ENCODE data around the gene RFESD. TPM values are rescaled to one million over a fixed set of nuclear protein-coding genes. Genes with fewer than 3 reads are reported as not detected.

Gene RFESD
- total RNA-seq = 3.0 TPM
- long read RNA-seq = 0 reads

- ATAC-seq (peak; percentile 99), DNase-seq (ENCODE audit: missing footprints) (peak; percentile 100)
- intact Hi-C loops (cut with DNase I) = loop anchor here (5.0 to 10.0 kb wide), 4 partner anchors 86 to 958 kb away; partner anchors contain the start of genes ELL2 and RHOBTB3
These were observed at the start of gene RFESD for GRCh38 chr5:95646569-95647431. Gene RFESD, plus strand, starts transcription at chr5:95646777. Its CDS starts 5,495 bp downstream, at chr5:95652272.

- DNase-seq (ENCODE audit: missing footprints) (no peak), ATAC-seq (no peak)
- intact Hi-C loops (cut with DNase I) = no loop called here
These were observed 47.3 kb upstream of the RFESD start for GRCh38 chr5:95599252-95599651.

GRCh38 chr5:95600557-95600956 lies 46.0 kb upstream of the RFESD start:
- no peak for ATAC-seq
- intact Hi-C loops (cut with DNase I) = no loop called here

GRCh38 chr5:95605786-95606185 lies 40.8 kb upstream of the RFESD start:
- intact Hi-C loops (cut with DNase I) = no loop called here
- DNase-seq (ENCODE audit: missing footprints) (no peak), ATAC-seq (no peak)

More at GRCh38 chr5:95600557-95600956, 46.0 kb upstream of the RFESD start:
- DNase-seq (ENCODE audit: missing footprints) = no peak

GRCh38 chr5:95606419-95606818 lies 40.2 kb upstream of the RFESD start:
- ATAC-seq = no peak
- DNase-seq (ENCODE audit: missing footprints) = no peak
- intact Hi-C loops (cut with DNase I) = no loop called here

- DNase-seq (ENCODE audit: missing footprints) (no peak), ATAC-seq (no peak)
- intact Hi-C loops (cut with DNase I) = no loop called here
These were observed 36.9 kb upstream of the RFESD start for GRCh38 chr5:95609711-95610110.

- ATAC-seq = no peak
These were observed 36.0 kb upstream of the RFESD start for GRCh38 chr5:95610546-95610945.

GRCh38 chr5:95611396-95611795 lies 35.2 kb upstream of the RFESD start:
- intact Hi-C loops (cut with DNase I) = no loop called here
- DNase-seq (ENCODE audit: missing footprints) (no peak), ATAC-seq (no peak)

More at GRCh38 chr5:95610546-95610945, 36.0 kb upstream of the RFESD start:
- DNase-seq (ENCODE audit: missing footprints) = no peak
- intact Hi-C loops (cut with DNase I) = no loop called here

GRCh38 chr5:95613514-95613913 lies 33.1 kb upstream of the RFESD start:
- intact Hi-C loops (cut with DNase I) = no loop called here
- ATAC-seq = no peak
- no peak for DNase-seq (ENCODE audit: missing footprints)

GRCh38 chr5:95615164-95615467 lies 31.5 kb upstream of the RFESD start:
- no peak for DNase-seq (ENCODE audit: missing footprints)
- intact Hi-C loops (cut with DNase I) = no loop called here
- no peak for ATAC-seq

- intact Hi-C loops (cut with DNase I) = no loop called here
- ATAC-seq (no peak), DNase-seq (ENCODE audit: missing footprints) (no peak)
These were observed 29.5 kb upstream of the RFESD start for GRCh38 chr5:95617057-95617456.

- ATAC-seq = no peak
- intact Hi-C loops (cut with DNase I) = no loop called here
- DNase-seq (ENCODE audit: missing footprints) = no peak
These were observed 27.5 kb upstream of the RFESD start for GRCh38 chr5:95619096-95619495.

- DNase-seq (ENCODE audit: missing footprints) (no peak), ATAC-seq (no peak)
- intact Hi-C loops (cut with DNase I) = no loop called here
These were observed 27.0 kb upstream of the RFESD start for GRCh38 chr5:95619514-95620029.

- peak; percentile 83 for DNase-seq (ENCODE audit: missing footprints)
- ATAC-seq = peak; percentile 74
- intact Hi-C loops (cut with DNase I) = no loop called here
These were observed 26.3 kb upstream of the RFESD start, which contains the start of gene GPR150 for GRCh38 chr5:95620030-95620869. Gene GPR150, plus strand, starts transcription at chr5:95620087. Its CDS starts 189 bp downstream, at chr5:95620276.

- peak; percentile 62 for DNase-seq (ENCODE audit: missing footprints)
- intact Hi-C loops (cut with DNase I) = no loop called here
These were observed 25.4 kb upstream of the RFESD start for GRCh38 chr5:95620870-95621838.

GRCh38 chr5:95621839-95622629 lies 24.5 kb upstream of the RFESD start:
- ATAC-seq (no peak), DNase-seq (ENCODE audit: missing footprints) (no peak)
- intact Hi-C loops (cut with DNase I) = no loop called here

More at GRCh38 chr5:95620870-95621838, 25.4 kb upstream of the RFESD start:
- peak; percentile 61 for ATAC-seq

- intact Hi-C loops (cut with DNase I) = no loop called here
- ATAC-seq = no peak
- no peak for DNase-seq (ENCODE audit: missing footprints)
These were observed 22.9 kb upstream of the RFESD start for GRCh38 chr5:95623706-95624105.

GRCh38 chr5:95624368-95624767 lies 22.2 kb upstream of the RFESD start:
- intact Hi-C loops (cut with DNase I) = no loop called here
- no peak for ATAC-seq
- DNase-seq (ENCODE audit: missing footprints) = no peak
